ENCODE data around the gene BIRC5. TPM values are rescaled to one million over a fixed set of nuclear protein-coding genes. Genes with fewer than 3 reads are reported as not detected.

BIRC5 gene
- total RNA-seq, 1 donor from 2014 or later = 12.3 TPM

DNA sequence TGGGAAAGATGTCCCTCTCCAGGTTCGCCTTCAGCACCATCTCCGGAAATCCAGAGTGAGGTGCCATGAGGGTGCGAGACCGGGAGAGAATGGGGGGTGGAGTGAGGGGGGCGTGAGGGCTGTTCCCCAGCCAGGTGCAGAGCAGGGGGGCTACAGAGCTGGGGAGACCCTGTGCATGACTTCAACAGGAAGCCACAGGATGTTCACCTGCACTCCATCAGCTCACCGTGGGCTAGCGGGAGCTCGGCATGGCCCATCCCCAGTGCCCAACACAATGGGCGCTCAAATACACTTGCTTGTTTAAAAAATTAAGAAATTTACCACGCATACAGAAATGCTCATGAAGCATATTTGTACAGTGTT is 45.1 kb downstream of the BIRC5 start:
- no peak for DNase-seq (ENCODE audit: extremely low spot score, unreplicated experiment)
- Mint-ChIP-seq H3K27me3 (ENCODE audit: unreplicated experiment) (no peaks in the 10 kb centered on the region), H3K36me3 (ENCODE audit: unreplicated experiment) (no peaks in the 10 kb centered on the region), H3K4me3 (ENCODE audit: unreplicated experiment) (no peak overlapping the region), H3K4me1 (ENCODE audit: unreplicated experiment) (peaks cover 11% of the 10 kb centered on the region), H3K9me3 (ENCODE audit: unreplicated experiment) (no peaks in the 10 kb centered on the region), H3K27ac (ENCODE audit: unreplicated experiment) (no peak overlapping the region)
- TF ChIP-seq, protein P1, sequence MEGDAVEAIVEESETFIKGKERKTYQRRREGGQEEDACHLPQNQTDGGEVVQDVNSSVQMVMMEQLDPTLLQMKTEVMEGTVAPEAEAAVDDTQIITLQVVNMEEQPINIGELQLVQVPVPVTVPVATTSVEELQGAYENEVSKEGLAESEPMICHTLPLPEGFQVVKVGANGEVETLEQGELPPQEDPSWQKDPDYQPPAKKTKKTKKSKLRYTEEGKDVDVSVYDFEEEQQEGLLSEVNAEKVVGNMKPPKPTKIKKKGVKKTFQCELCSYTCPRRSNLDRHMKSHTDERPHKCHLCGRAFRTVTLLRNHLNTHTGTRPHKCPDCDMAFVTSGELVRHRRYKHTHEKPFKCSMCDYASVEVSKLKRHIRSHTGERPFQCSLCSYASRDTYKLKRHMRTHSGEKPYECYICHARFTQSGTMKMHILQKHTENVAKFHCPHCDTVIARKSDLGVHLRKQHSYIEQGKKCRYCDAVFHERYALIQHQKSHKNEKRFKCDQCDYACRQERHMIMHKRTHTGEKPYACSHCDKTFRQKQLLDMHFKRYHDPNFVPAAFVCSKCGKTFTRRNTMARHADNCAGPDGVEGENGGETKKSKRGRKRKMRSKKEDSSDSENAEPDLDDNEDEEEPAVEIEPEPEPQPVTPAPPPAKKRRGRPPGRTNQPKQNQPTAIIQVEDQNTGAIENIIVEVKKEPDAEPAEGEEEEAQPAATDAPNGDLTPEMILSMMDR (IDR thresholded peaks at IDR 0.05) = no peak

DNA sequence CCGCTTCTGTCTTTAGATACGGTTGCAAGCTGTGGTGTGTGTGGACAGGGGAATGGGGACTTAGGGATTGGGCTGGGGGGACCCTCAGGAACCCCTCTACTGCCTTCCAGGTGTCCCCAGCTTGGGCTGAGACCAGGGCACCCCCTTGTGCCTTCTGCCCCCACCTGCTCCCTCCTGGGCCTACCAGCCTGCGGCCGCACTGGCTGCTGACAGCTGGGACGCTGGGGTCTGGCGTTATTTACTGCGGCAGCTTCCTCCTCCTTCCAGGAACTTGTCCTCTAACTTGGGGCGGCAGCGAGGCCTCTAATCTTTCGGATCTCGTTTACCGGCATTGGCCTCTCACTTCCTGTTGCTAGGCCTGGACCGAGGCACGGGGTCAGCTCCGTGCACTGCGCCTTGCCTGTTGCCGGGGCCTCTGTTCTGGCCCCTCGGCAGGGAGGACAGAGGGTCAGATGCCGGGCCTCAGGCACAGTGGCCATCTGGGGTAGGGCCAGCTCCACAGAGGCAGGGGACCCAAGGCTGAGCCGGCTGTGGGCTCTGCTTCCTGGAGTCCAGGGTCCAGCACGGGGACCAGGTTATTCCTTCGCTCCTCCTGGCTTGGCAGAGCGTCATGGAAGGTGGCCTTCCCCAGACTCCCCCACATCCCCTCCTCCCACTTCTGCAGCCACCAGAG is 49.1 kb downstream of the BIRC5 start:
- no peak overlapping the region for H3K27ac Mint-ChIP-seq (ENCODE audit: unreplicated experiment)

DNA sequence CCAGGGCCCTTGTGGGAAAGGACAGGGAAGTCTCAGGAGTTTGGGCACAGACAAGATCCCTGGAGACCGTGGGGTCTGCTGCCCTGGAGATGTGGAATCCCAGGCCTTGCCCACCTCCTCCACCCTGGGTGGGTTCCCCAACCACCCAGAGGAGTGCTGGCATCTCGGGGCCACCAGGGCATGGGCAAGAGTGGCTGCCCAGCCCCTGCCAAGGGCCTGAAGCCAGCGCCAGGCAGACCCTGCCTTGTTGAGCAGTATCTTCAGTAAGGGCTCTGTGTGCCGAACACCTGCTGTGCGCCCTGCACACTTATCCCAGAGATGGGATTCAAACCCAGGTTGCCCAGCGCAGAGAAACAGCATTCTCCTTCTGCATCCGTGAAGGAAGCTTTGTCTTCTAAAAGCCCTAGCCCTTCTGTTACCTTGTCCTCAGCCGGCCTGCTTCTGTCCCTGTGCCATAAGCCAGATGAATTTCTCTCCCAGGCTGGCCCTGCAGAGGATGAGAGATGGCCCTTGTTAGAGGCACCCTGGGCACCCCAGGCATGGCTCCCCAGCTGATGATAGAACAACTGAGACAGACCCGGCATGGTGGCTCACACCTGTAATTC is 49.8 kb downstream of the BIRC5 start:
- no peaks in the 10 kb centered on the region for H3K27me3 Mint-ChIP-seq (ENCODE audit: unreplicated experiment)
- no peak for DNase-seq (ENCODE audit: extremely low spot score, unreplicated experiment)
- no peak overlapping the region for H3K27ac Mint-ChIP-seq (ENCODE audit: unreplicated experiment)
- no peak overlapping the region for H3K4me3 Mint-ChIP-seq (ENCODE audit: unreplicated experiment)
- no peaks in the 10 kb centered on the region for H3K9me3 Mint-ChIP-seq (ENCODE audit: unreplicated experiment)
- TF ChIP-seq, protein P1 (IDR thresholded peaks at IDR 0.05) = no peak
- H3K4me1 Mint-ChIP-seq (ENCODE audit: unreplicated experiment) = peaks cover 18% of the 10 kb centered on the region
- no peaks in the 10 kb centered on the region for H3K36me3 Mint-ChIP-seq (ENCODE audit: unreplicated experiment)

More for the DNA sequence above, 49.1 kb downstream of the BIRC5 start:
- H3K9me3 Mint-ChIP-seq (ENCODE audit: unreplicated experiment) = no peaks in the 10 kb centered on the region
- H3K27me3 Mint-ChIP-seq (ENCODE audit: unreplicated experiment) = no peaks in the 10 kb centered on the region
- H3K36me3 Mint-ChIP-seq (ENCODE audit: unreplicated experiment) = no peaks in the 10 kb centered on the region
- TF ChIP-seq, protein P1 (IDR thresholded peaks at IDR 0.05) = no peak
- no peak overlapping the region for H3K4me3 Mint-ChIP-seq (ENCODE audit: unreplicated experiment)
- no peak for DNase-seq (ENCODE audit: extremely low spot score, unreplicated experiment)
- H3K4me1 Mint-ChIP-seq (ENCODE audit: unreplicated experiment) = peaks cover 11% of the 10 kb centered on the region

DNA sequence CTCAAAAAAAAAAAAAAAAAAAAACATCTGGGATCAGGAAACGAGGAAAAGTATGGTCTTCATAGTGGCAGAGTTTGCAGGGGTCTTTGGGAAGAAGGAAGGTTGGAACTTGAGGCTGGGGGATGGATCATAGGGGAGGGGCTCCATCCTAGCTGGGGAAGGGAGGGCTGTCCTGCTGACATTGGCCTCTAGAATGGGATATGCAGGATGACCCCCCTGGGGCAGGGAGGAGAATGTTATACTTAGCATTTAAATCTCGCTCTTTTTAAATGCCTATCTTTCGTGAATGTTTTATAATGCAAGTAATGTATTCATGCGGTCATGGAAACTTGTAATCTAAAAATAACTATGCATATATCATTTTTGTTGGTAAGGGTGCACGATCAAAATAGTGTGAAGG is 50.5 kb downstream of the BIRC5 start:
- Mint-ChIP-seq H3K9me3 (ENCODE audit: unreplicated experiment) (no peaks in the 10 kb centered on the region), H3K36me3 (ENCODE audit: unreplicated experiment) (no peaks in the 10 kb centered on the region), H3K27ac (ENCODE audit: unreplicated experiment) (no peak overlapping the region), H3K4me1 (ENCODE audit: unreplicated experiment) (peaks cover 25% of the 10 kb centered on the region), H3K27me3 (ENCODE audit: unreplicated experiment) (no peaks in the 10 kb centered on the region), H3K4me3 (ENCODE audit: unreplicated experiment) (no peak overlapping the region)
- TF ChIP-seq, protein P1 (IDR thresholded peaks at IDR 0.05) = no peak
- no peak for DNase-seq (ENCODE audit: extremely low spot score, unreplicated experiment)

DNA sequence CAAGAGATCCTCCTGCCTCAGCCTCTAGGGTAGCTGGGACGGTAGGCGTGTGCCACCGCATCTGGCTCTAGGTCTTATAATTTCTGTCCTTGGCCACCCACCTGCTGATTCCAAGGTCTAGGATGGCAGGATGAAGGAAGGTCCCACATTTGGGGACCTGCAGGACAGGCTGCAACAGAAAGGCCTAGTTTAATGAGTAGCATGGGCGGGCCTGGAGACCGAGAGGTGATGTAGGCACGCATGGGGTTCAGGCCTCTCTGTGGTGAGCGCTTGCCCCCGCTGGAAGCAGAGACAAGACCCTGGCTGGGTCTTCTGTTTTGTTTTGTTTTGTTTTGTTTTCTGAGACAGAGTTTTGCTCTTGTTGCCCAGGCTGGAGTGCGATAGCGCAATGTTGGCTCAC is 51.1 kb downstream of the BIRC5 start:
- H3K9me3 Mint-ChIP-seq (ENCODE audit: unreplicated experiment) = no peaks in the 10 kb centered on the region
- no peak overlapping the region for H3K27ac Mint-ChIP-seq (ENCODE audit: unreplicated experiment)
- no peaks in the 10 kb centered on the region for H3K36me3 Mint-ChIP-seq (ENCODE audit: unreplicated experiment)
- peaks cover 31% of the 10 kb centered on the region for H3K4me1 Mint-ChIP-seq (ENCODE audit: unreplicated experiment)
- no peak for DNase-seq (ENCODE audit: extremely low spot score, unreplicated experiment)
- H3K4me3 Mint-ChIP-seq (ENCODE audit: unreplicated experiment) = no peak overlapping the region
- TF ChIP-seq, protein P1 (IDR thresholded peaks at IDR 0.05) = no peak
- no peaks in the 10 kb centered on the region for H3K27me3 Mint-ChIP-seq (ENCODE audit: unreplicated experiment)
